Left colon (tissue), 2 donors: ENCODE measurements around the gene PHTF2. TPM values are rescaled to one million over a fixed set of nuclear protein-coding genes. Genes with fewer than 3 reads are reported as not detected.
"Not testable (repeated sequence)": the region's sequence is repeated elsewhere in the genome, so short reads cannot be mapped to it uniquely, and the experiment has no call there.

Source experiments
- ATAC-seq: fragments of 200-7000 bp; cut with Tn5 transposase; one replicate; pipeline ENCODE4 v1.9.1; 2020; ENCODE audit warnings: mild to moderate bottlenecking, moderate library complexity
- DNase-seq, 2 donors: peaks; one replicate each; pipeline ENCODE4 v3.0.0-alpha.2; 2020
- intact Hi-C, 2 donors: fragments of 100-400 bp; cut with DNase I in 1 of 2; cut with micrococcal nuclease in 1 of 2; formaldehyde crosslinking; loops; one replicate each; pipeline versions ENCODE4 v1.11.2 to v1.14.0; 2022; cut with DNase I, micrococcal nuclease
- total RNA-seq, 2 donors: library from RNA; stranded (reverse); fragmentation: NEBNext Ultra II Directional; extraction: Animal tissue kit (Norgen Biotek cat#: 25700); gene quantifications; one replicate each; pipeline ENCODE4 v1.2.1, GENCODE V29; 2021
- donor health status: DM: no; HTN: no; CAD: no.
- donor health status: DM: yes; HTN: yes; CAD: no.

PHTF2 gene
- total RNA-seq, 2 donors from 2014 or later = 10.6 to 11.3 TPM

- DNase-seq (no peak), ATAC-seq (no peak)
- intact Hi-C loops = no loop called here
Observed at GRCh38 chr7:77822269-77822668, 23.7 kb downstream of the PHTF2 start.

GRCh38 chr7:77823787-77824186, 25.2 kb downstream of the PHTF2 start:
- ATAC-seq (no peak), DNase-seq (no peak)
- intact Hi-C loops = no loop called here

DNA sequence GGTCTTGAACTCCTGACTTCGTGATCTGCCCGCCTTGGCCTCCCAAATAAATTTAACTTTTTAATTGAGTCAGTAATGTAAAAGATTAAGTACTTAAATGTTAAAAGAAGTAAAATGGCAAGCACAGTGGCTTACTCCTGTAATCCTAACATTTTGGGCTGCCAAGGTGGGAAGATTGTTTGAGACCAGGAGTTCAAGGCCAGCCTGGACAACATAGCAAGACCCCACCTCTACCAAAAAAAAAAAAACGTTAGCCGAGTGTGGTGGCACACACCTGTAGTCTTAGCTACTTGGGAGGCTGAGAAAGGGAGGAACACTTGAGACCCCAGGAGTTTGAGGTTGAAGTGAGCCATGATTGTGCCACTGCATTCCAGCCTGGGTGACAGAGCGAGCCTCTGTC, 26.1 kb downstream of the PHTF2 start:
- intact Hi-C loops = no loop called here
- ATAC-seq (no peak), DNase-seq (no peak)

- DNase-seq (no peak), ATAC-seq (no peak)
- intact Hi-C loops = no loop called here
Observed at GRCh38 chr7:77825131-77825530, 26.6 kb downstream of the PHTF2 start.

DNA sequence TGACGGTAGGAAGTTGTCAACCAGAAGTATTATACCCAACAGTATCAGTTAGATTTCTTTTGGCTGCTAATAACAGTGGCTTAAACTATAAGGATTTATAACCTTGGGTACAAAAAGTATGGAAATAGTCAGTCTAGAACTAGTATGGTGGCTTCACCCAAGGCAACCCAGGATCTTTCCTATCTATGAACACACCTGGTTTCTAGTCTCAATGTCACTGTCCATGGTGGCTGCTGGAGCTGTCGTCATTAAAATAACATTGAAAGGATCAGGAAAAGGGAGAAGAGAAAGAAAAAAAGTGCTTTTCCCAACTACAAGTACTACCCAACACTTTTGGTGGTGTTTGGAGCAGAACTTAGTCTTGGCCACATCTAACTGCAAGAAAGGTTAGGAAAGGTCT, 27.7 kb downstream of the PHTF2 start:
- intact Hi-C loops = no loop called here
- ATAC-seq = no peak
- DNase-seq = no peak

- DNase-seq (no peak), ATAC-seq (no peak)
- intact Hi-C loops = loop anchor here in 1 of 2 donors (2.0 kb wide), 1 partner anchor 15 kb away; no protein-coding TSS in a partner anchor
Observed at GRCh38 chr7:77827999-77828398, 29.4 kb downstream of the PHTF2 start.

GRCh38 chr7:77830649-77831355, 32.2 kb downstream of the PHTF2 start:
- intact Hi-C loops = no loop called here
- no peak for ATAC-seq

DNA sequence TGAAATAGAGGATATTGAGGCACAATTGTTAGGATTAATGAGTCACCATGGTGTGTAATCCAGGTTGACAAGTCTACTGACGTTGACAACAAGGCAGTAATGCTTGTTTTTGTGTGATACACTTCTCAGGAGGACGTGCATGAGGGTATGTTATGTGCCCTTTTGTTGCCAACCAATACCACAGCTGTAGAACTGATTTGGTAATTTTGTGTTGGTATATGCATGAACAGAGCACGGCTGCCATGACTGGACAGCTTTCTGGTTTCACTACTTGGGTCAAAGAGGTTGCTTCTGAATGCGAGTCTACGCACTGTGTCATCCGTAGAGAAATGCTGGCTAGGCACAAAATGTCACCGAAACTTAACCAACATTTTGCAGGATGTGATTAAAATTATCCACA, 32.9 kb downstream of the PHTF2 start:
- ATAC-seq (no peak), DNase-seq (no peak)
- intact Hi-C loops = no loop called here

More at GRCh38 chr7:77830649-77831355, 32.2 kb downstream of the PHTF2 start:
- no peak for DNase-seq

DNA sequence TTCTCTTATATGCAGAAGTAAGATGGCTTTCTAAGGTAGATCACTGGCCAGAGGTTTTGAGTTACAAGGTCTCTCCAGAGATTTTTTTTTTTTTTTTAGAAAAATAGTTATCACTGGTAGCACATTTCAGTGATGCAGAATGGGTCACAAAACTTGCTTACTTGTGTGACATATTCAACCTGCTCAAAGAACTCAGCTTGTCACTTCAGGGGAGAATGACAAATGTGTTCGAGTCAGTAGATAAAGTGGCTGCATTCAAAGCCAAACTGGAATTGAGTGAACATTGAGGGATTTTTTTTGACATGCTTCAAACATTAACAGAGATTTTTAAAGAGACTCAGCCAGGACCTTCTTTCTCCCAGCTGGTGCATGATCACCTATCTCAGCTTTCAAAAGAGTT, 33.4 kb downstream of the PHTF2 start:
- intact Hi-C loops = no loop called here
- DNase-seq = no peak
- ATAC-seq = no peak

DNA sequence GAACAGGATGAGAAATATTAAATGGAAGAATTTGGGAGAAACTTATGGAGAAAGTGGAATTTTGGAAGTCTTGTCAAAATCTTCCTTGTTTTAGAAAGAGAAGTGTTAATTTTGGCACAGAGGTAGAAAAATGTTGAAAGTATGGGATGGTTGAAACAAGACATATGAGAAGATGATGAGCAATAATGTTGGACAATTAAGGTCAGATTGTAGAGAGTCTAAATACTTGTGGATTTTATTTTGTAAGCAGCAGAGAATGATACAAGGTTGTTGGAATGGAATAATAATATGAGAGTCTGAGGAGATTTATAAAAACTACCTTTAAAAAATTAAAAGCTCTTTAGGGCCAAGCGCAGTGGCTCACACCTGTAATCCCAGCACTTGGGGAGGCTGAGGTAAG, 34.6 kb downstream of the PHTF2 start:
- ATAC-seq (no peak), DNase-seq (no peak)
- intact Hi-C loops = no loop called here

DNA sequence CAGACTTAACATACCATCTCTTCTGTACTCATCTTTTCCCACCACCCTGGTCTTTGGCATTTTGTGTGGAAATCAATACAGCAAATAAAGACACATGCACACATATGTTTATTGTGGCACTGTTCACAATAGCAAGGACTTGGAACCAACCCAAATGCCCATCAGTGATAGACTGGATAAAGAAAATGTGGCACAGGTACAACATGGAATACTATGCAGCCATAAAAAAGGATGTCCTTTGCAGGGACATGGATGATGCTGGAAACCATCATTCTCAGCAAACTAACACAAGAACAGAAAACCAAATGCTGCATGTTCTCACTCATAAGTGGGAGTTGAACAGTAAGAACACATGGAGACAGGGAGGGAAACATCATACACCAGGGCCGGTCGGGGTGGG, 37.9 kb downstream of the PHTF2 start:
- intact Hi-C loops, DNase-seq, ATAC-seq: not testable (repeated sequence)

DNA sequence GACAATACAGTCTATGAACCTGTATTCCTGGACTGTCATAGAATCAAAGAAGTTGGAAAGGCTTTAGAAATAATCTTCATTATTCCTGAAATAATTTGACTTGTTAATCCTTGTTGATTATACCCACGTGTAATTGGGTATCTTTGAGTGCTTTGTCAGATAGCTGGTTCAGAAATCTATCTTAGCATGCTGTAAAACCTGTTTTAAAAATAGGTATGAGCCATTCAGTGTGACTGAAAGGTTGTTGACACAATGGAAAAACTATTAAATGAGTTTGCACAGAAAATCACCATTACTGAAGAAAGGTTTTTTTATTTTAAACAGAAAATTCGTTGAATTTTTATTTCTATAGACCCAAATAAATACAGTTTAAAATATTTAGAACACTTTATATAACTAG, 38.7 kb downstream of the PHTF2 start:
- ATAC-seq (no peak), DNase-seq (no peak)
- intact Hi-C loops = no loop called here

GRCh38 chr7:77837966-77838365, 39.4 kb downstream of the PHTF2 start:
- intact Hi-C loops = no loop called here
- ATAC-seq (no peak), DNase-seq (no peak)

DNA sequence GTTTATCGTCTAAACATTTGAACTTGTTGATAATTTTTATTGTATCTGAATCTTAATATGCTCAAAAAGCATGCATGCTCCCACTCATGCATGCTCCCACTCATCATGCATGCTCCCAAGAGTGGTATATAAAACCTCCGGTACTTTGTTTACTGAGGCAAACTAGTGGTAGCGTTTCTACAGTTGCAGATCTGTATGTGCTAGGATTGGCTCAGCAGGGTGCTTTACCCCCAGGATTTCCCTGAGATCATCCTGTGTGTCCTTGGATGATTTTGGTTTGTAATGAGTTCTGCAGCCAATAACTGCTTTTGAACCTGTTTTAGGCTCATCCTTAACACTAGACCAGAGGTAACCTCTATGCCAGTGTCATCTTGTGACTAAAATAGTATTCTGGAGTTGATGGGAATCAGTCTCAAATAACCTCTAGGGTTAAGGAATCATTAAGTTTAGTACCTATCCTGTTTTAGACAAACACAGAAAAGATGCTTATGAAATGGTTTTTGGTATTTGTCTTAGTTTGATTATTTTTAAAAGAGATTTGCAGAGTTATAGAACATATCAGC, 40.4 kb downstream of the PHTF2 start:
- intact Hi-C loops = no loop called here
- DNase-seq (no peak), ATAC-seq (no peak)

DNA sequence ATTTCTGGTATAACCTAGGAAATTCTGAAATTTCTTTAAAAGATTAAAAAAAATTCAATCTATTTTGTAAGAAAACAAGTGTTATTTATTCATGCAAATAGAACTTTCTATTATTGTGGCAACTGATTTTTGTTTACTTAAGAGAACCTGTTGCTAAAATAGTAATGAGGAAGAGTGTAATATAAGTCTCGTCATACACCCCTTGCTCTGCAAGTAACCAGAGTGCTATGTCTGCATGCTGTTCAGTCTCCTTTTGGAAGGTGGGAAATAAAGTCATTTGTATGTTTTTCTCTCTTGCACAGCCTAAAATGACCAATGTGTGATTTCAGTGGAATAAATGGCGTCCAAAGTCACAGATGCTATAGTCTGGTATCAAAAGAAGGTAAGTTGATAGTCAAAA, 41.3 kb downstream of the PHTF2 start:
- intact Hi-C loops = no loop called here
- ATAC-seq (no peak), DNase-seq (no peak)

GRCh38 chr7:77843194-77843593, 44.6 kb downstream of the PHTF2 start:
- intact Hi-C loops = loop anchor here in 1 of 2 donors (2.0 kb wide), 1 partner anchor 14 kb away; no protein-coding TSS in a partner anchor
- DNase-seq (no peak), ATAC-seq (no peak)

DNA sequence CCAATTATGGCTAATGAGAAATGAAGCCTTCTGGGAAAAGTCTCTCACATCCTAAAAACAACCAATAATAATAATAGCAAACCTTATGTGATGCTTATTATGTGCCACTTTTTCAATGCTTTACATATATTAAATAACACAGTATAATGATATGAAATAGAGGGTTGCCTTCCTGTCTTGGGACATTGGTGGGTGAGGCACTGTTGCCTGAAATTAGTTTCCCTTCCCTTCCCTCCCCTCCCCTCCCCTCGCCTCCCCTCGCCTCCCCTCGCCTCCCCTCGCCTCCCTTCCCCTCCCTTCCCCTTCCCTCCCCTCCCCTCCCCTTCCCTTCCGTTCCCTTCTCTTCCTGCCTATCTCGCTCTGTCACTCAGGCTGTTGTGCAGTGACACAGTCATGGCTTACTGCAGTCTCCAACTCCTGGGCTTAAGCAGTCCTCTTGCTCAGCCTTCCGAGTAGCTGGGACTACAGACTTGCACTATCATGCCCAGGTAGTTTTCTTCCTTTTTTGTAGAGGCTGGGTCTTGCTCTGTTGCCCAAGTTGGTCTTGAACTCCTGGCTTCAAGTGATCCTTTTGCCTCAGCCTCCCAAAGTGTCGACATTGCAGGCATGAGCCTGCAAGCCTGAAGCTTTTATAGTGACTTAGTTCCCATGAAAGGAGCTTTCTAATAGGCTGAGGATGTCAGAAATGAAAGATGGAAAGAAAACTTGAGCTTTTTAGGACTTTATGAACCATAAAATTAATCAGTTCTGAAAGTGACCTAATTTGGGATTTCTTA, 47.9 kb downstream of the PHTF2 start:
- intact Hi-C loops = no loop called here
- DNase-seq = no peak
- ATAC-seq = no peak

DNA sequence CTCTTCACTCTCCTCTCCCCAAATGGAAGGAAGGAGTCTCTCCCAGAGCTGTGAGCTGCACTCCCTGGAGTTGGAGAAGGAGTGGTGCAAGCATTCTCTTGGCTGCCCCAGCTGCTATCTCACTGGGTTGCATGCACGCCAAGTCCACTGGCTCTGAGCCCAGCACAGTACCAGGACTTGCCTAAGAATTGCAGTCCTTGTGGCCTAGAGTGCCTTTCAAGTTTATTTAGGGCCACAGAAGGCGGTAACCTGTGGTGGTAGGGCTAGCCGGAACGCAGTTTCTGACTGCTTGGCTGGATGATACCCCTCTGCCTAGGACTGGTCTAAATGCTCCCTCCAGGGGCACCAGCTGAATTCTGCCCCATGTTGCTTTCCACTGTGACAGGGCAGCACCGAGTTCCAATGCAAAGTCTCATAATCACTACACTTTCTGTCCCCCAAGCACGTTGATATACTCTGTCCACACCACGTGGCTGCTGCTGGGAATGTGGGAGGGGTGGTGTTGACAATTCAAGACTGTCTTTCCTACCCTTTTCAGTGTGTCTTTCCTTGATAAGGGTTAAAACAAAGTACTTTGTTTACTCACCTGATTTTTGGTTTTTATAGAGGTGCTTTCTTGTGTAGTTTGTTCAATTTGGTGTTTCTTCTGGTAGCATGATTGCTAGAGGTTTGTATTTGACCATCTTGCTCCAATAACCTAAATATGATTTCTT, 57.0 kb downstream of the PHTF2 start:
- peak in 1 of 2 donors; percentile 6 for DNase-seq
- intact Hi-C loops = no loop called here
- no peak for ATAC-seq

DNA sequence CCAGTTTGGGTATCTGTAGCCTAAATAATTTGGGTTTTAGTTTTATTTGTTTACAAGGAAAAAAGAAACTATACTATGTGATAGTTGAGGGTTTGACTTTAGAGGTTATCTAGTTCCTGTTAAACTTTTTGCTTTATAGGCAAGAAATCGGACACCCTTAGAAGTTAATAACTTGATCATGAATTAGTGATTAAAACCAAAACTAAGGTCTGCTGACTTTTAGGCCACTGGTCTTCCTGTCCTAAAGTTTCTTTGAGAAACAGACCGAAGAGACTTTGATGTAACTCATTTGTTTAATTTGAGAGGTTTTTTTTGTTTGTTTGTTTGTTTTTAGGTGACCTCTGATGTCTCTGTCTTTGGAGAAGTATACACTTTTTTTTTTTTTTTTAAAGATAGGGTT, 59.7 kb downstream of the PHTF2 start:
- intact Hi-C loops = no loop called here
- ATAC-seq = no peak

GRCh38 chr7:77859343-77859742, 60.8 kb downstream of the PHTF2 start:
- no peak for ATAC-seq
- DNase-seq = no peak

More for the DNA sequence above, 59.7 kb downstream of the PHTF2 start:
- DNase-seq = no peak

More at GRCh38 chr7:77859343-77859742, 60.8 kb downstream of the PHTF2 start:
- intact Hi-C loops = no loop called here
